H1 (cell line): ENCODE measurements around the gene SLC12A8. TPM values are rescaled to one million over a fixed set of nuclear protein-coding genes. Genes with fewer than 3 reads are reported as not detected.

Source experiments
- CTCF ChIA-PET: fragments of 300-600 bp; sonication (Branson Sonifier 250); formaldehyde crosslinking; loops from one replicate; lab custom pipeline; 2021; ENCODE audit not compliant: partially characterized antibody; lab: Charles Lee
- POLR2A ChIA-PET: fragments of 300-600 bp; sonication (Branson Sonifier 250); formaldehyde crosslinking; loops from one replicate; lab custom pipeline; 2021; ENCODE audit warnings: inconsistent platforms; ENCODE audit not compliant: partially characterized antibody; lab: Charles Lee
- DNase-seq, 2 experiments: peaks; one replicate each; pipeline versions ENCODE4 v3.0.0 to v3.0.0-alpha.2; 2010 to 2022; ENCODE audit warnings: low spot score in 2 of 2, low read depth in 1 of 2, mixed read lengths in 1 of 2
- FAIRE-seq: peaks from 2 replicates; lab custom pipeline; 2011; peaks lifted over from hg19 to GRCh38; lab: Jason Lieb, UNC
- H2AFZ ChIP-seq: 2 replicates; pipeline ENCODE4 v1.8.1; 2012; ENCODE audit warnings: low read length, inconsistent platforms
- H2AK5ac ChIP-seq: 2 replicates; pipeline ENCODE4 v1.6.1; 2013; ENCODE audit warnings: low read depth, low read length
- H2BK120ac ChIP-seq: replicated peaks from 2 replicates; pipeline ENCODE3; 2013; ENCODE audit warnings: low read depth, low read length, inconsistent platforms
- H2BK12ac ChIP-seq: 2 replicates; pipeline ENCODE4 v1.6.1; 2013; ENCODE audit warnings: low read depth, low read length
- H2BK15ac ChIP-seq: 2 replicates; pipeline ENCODE4 v1.6.1; 2013; ENCODE audit warnings: low read length
- H2BK20ac ChIP-seq: 2 replicates; pipeline ENCODE4 v1.6.1; 2013; ENCODE audit warnings: low read length
- H2BK5ac ChIP-seq: 2 replicates; pipeline ENCODE4 v1.6.1; 2013; ENCODE audit warnings: low read depth, low read length
- H3K14ac ChIP-seq: 2 replicates; pipeline ENCODE4 v1.6.1; 2013; ENCODE audit warnings: inconsistent platforms; ENCODE audit not compliant: insufficient read length
- H3K18ac ChIP-seq: 2 replicates; pipeline ENCODE4 v1.6.1; 2013; ENCODE audit warnings: low read length; ENCODE audit errors: extremely low read depth
- H3K23ac ChIP-seq: 2 replicates; pipeline ENCODE4 v1.6.1; 2013; ENCODE audit warnings: inconsistent platforms; ENCODE audit not compliant: insufficient read length
- H3K23me2 ChIP-seq: 2 replicates; pipeline ENCODE4 v1.6.1; 2013; ENCODE audit warnings: low read depth, low read length
- H3K27ac ChIP-seq: 2 replicates; pipeline ENCODE4 v1.6.1; 2011; ENCODE audit warnings: low read depth, low read length, inconsistent platforms
- H3K27me3 ChIP-seq, 4 experiments: replicated peaks in 1 of 4; 1 replicate in 1 of 4; 2 replicates in 3 of 4; pipeline versions ENCODE4 v1.6.1 to v1.8.1; 2011 to 2013; ENCODE audit warnings: low read length in 3 of 4, mild to moderate bottlenecking in 3 of 4, inconsistent platforms in 2 of 4, mixed read lengths in 2 of 4, moderate library complexity in 1 of 4; ENCODE audit not compliant: control insufficient read depth in 3 of 4, insufficient read depth in 3 of 4; ENCODE audit errors: extremely low read depth in 1 of 4
- H3K36me3 ChIP-seq, 4 experiments: 2 replicates each; pipeline versions ENCODE4 v1.6.1 to v1.8.1; 2011 to 2013; ENCODE audit warnings: mild to moderate bottlenecking in 4 of 4, low read length in 3 of 4, moderate library complexity in 2 of 4, control low read depth in 1 of 4, inconsistent platforms in 1 of 4; ENCODE audit not compliant: insufficient read depth in 4 of 4, control insufficient read depth in 2 of 4
- H3K4ac ChIP-seq: replicated peaks from 2 replicates; pipeline ENCODE3; 2013; ENCODE audit warnings: low read length, low read depth, mixed read lengths, inconsistent platforms; ENCODE audit not compliant: insufficient read length
- H3K4me1 ChIP-seq, 4 experiments: replicated peaks in 1 of 4; 1 replicate in 1 of 4; 2 replicates in 3 of 4; pipeline versions ENCODE4 v1.6.1 to v1.8.1; 2011 to 2013; ENCODE audit warnings: low read length in 3 of 4, inconsistent platforms in 2 of 4, mixed read lengths in 1 of 4; ENCODE audit not compliant: insufficient read depth in 4 of 4, control insufficient read depth in 3 of 4
- H3K4me2 ChIP-seq, 2 experiments: 2 replicates each; pipeline versions ENCODE4 v1.6.1 to v1.8.1; 2011 to 2013; ENCODE audit warnings: low read depth in 2 of 2, low read length in 2 of 2, control low read depth in 1 of 2, inconsistent platforms in 1 of 2, mild to moderate bottlenecking in 1 of 2; ENCODE audit not compliant: insufficient read depth in 1 of 2
- H3K4me3 ChIP-seq, 4 experiments: fragments of 200-600, 300-600 bp in 1 of 4; sonication (generic), shearing (Covaris generic), sonication (Bioruptor Twin) in 1 of 4; 2 replicates each; pipeline versions ENCODE4 v1.5.1 to v1.8.1; 2011 to 2016; ENCODE audit warnings: low read length in 4 of 4, low read depth in 3 of 4, control low read depth in 2 of 4, inconsistent platforms in 2 of 4, mild to moderate bottlenecking in 2 of 4, mixed read lengths in 1 of 4, moderate library complexity in 1 of 4; ENCODE audit not compliant: insufficient read depth in 2 of 4; ENCODE audit errors: extremely low read depth in 1 of 4
- H3K56ac ChIP-seq: replicated peaks from 2 replicates; pipeline ENCODE3; 2013; ENCODE audit warnings: low read depth, mild to moderate bottlenecking, mixed read lengths, low read length, inconsistent platforms; ENCODE audit not compliant: insufficient read length
- H3K79me1 ChIP-seq: 2 replicates; pipeline ENCODE4 v1.6.1; 2013; ENCODE audit warnings: low read depth, low read length, control low read depth
- H3K79me2 ChIP-seq, 2 experiments: 2 replicates each; pipeline versions ENCODE4 v1.6.1 to v1.8.1; 2012 to 2013; ENCODE audit warnings: low read length in 2 of 2, mild to moderate bottlenecking in 2 of 2, inconsistent platforms in 1 of 2; ENCODE audit not compliant: insufficient read depth in 2 of 2, control insufficient read depth in 1 of 2
- H3K9ac ChIP-seq, 4 experiments: replicated peaks in 1 of 4; 1 replicate in 1 of 4; 2 replicates in 3 of 4; pipeline versions ENCODE4 v1.6.1 to v1.8.1; 2011 to 2013; ENCODE audit warnings: low read depth in 3 of 4, low read length in 3 of 4, control low read depth in 2 of 4, mild to moderate bottlenecking in 2 of 4, moderate library complexity in 2 of 4, inconsistent platforms in 1 of 4; ENCODE audit errors: extremely low read depth in 1 of 4
- H3K9me3 ChIP-seq, 2 experiments: 2 replicates each; pipeline versions ENCODE4 v1.6.1 to v1.8.1; 2012 to 2013; ENCODE audit warnings: mild to moderate bottlenecking in 2 of 2, moderate library complexity in 2 of 2, control low read depth in 1 of 2, inconsistent platforms in 1 of 2, low read depth in 1 of 2, low read length in 1 of 2, mixed read lengths in 1 of 2; ENCODE audit not compliant: insufficient read depth in 2 of 2
- H4K20me1 ChIP-seq, 2 experiments: replicated peaks in 1 of 2; 2 replicates each; pipeline versions ENCODE3 to v1.8.1; 2011 to 2013; ENCODE audit warnings: inconsistent platforms in 2 of 2, low read length in 2 of 2, mild to moderate bottlenecking in 1 of 2; ENCODE audit not compliant: insufficient read depth in 2 of 2, control insufficient read depth in 1 of 2
- H4K5ac ChIP-seq: 2 replicates; pipeline ENCODE4 v1.6.1; 2013; ENCODE audit warnings: low read length, low read depth, mixed read lengths, inconsistent platforms; ENCODE audit not compliant: insufficient read length
- H4K8ac ChIP-seq: 2 replicates; pipeline ENCODE4 v1.8.0; 2013; ENCODE audit warnings: mild to moderate bottlenecking, moderate library complexity, low read length, inconsistent platforms; ENCODE audit not compliant: insufficient read depth; ENCODE audit errors: extremely low read depth
- H4K91ac ChIP-seq: replicated peaks from 2 replicates; pipeline ENCODE3; 2013; ENCODE audit warnings: low read length, mixed read lengths, inconsistent platforms; ENCODE audit not compliant: insufficient read length
- CHD2 ChIP-seq: IDR thresholded peaks from 2 replicates; pipeline ENCODE4 v1.6.1; 2012; ENCODE audit warnings: low read length, improper control_type of control experiment
- TEAD4 ChIP-seq: IDR thresholded peaks from 2 replicates; pipeline ENCODE4 v1.6.1; 2012; ENCODE audit warnings: low read depth, low read length, inconsistent platforms, mixed read lengths
- WGBS, 2 experiments: shearing (Covaris generic) in 1 of 2; methylation state at CpG; one replicate each; pipeline versions ENCODE4 v1.1.6 to v1.1.7; 2013 to 2015; ENCODE audit warnings: low lambda C conversion rate in 2 of 2, mixed read lengths in 2 of 2, inconsistent platforms in 1 of 2, low coverage in 1 of 2, missing lambda C conversion rate in 1 of 2; ENCODE audit not compliant: insufficient replicate concordance in 2 of 2, insufficient coverage in 1 of 2, insufficient read length in 1 of 2; ENCODE audit errors: extremely low coverage in 1 of 2, missing lambda C conversion rate in 1 of 2; 5-methylcytosine and 5-hydroxymethylcytosine counted together
- polyA plus RNA-seq, 7 experiments: library from polyadenylated mRNA; depleted of rRNA in 3 of 7; stranded (reverse) in 5 of 7; unstranded in 2 of 7; fragments of >200 nt in 5 of 7; fragments of 200-250 nt in 2 of 7; gene quantifications; 1 replicate in 5 of 7; 2 replicates in 1 of 7; 4 replicates in 1 of 7; pipeline versions ENCODE4 v1.2.1 to v1.2.3, GENCODE V29; 2011 to 2013; ENCODE audit warnings: missing spikeins in 2 of 7, mixed read lengths in 2 of 7
- total RNA-seq: library from RNA; stranded (reverse); fragmentation: NEBNext Ultra II Directional; extraction: Animal tissue kit (Norgen Biotek cat#: 25700); gene quantifications from 2 replicates; pipeline ENCODE4 v1.2.1, GENCODE V29; 2021

The SLC12A8 gene
- total and polyA plus RNA-seq, 2 of the 8 experiments (the other 6 are each of a cell fraction or from before 2014, with no cell fraction given) = 13.7 to 14.4 TPM

GRCh38 chr3:125062904-125063618, 149.5 kb downstream of the SLC12A8 start:
- Histone ChIP-seq H2BK5ac (no peak overlapping the region), H3K36me3 (no peaks in the 10 kb centered on the region), H3K9ac (no peak overlapping the region), H2AK5ac (no peak overlapping the region), H2BK15ac (no peak overlapping the region), H2BK12ac (no peak overlapping the region), H2AFZ (no peak overlapping the region), H3K9me3 (no peaks in the 10 kb centered on the region), H3K14ac (no peak overlapping the region), H4K5ac (no peak overlapping the region), H3K23ac (no peak overlapping the region), H3K27me3 (peaks cover 0 to 6% (median 1%) of the 10 kb centered on the region in 4 experiments; a peak in 4 of 7 replicates), H3K56ac (no peak overlapping the region), H4K8ac (no peak overlapping the region), H3K23me2 (no peaks in the 10 kb centered on the region; the same call in 1 of the 2 replicates), H3K79me1 (no peaks in the 10 kb centered on the region), H4K91ac (no peak overlapping the region), H3K4me2 (no peak overlapping the region), H3K27ac (no peak overlapping the region), H3K4me3 (no peak overlapping the region), H3K18ac (no peak overlapping the region), H4K20me1 (no peaks in the 10 kb centered on the region), H3K79me2 (no peaks in the 10 kb centered on the region), H3K4ac (no peak overlapping the region), H2BK120ac (no peak overlapping the region), H3K4me1 (peaks cover 0 to 15% (median 6%) of the 10 kb centered on the region in 4 experiments), H2BK20ac (no peak overlapping the region)
- 79% methylated on average over 7 of the region's 7 CpGs; no CpG with 5 or more reads in 1 of the 2 experiments for WGBS, 2 experiments
- TF ChIP-seq TEAD4 (peak; percentile 83), CHD2 (no peak)
- POLR2A ChIA-PET = interaction anchor here (0.5 to 1.0 kb wide), 3 partner anchors 10 to 130 kb away, joined by 3 to 5 read pairs (median 3); no protein-coding TSS in a partner anchor
- CTCF ChIA-PET = interaction anchor here (0.6 to 2.2 kb wide), 3 partner anchors 12 to 178 kb away, joined by 3 to 6 read pairs (median 6); no protein-coding TSS in a partner anchor
- FAIRE-seq (no peak), DNase-seq (no peak)
